ENCODE measurements around the gene CAP2.

CAP2 gene

DNA sequence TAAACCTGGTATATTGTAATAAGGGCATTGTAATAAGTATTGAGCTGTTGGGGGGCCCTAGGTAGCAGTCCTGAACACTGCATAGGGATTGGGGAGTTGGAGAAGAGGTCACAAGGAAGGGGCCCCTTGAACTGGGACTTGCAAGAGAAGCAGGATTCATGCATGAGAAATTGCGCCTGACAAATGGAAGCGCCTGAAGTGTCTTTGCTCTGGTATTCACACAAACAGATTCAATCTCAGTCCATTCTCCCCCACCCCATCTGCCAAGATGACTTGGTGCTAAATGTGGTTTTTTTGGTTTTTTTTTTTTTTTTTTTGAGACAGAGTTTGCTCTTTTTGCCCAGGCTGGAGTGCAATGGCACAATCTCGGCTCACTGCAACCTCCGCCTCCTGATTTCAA, 87.1 kb downstream of the CAP2 start:
- Histone ChIP-seq H3K36me3 (ENCODE audit: control insufficient read depth in 5 of 5, insufficient read depth in 5 of 5, low read length in 5 of 5) (peaks cover 0 to 7% (median 0%) of the 10 kb centered on the region in 5 donors), H3K27ac (ENCODE audit: low read depth, low read length) (no peak overlapping the region), H3K9ac (ENCODE audit: low read length in 5 of 5) (no peak overlapping the region), H3K9me3 (ENCODE audit: control insufficient read depth in 5 of 5, low read length in 5 of 5) (no peaks in the 10 kb centered on the region), H3K4me3 (ENCODE audit: low read depth in 1 of 5, low read length in 5 of 5) (no peak overlapping the region), H3K4me1 (ENCODE audit: control insufficient read depth in 5 of 5, insufficient read depth in 5 of 5, low read length in 5 of 5) (no peaks in the 10 kb centered on the region), H3K27me3 (ENCODE audit: control insufficient read depth in 5 of 5, insufficient read depth in 4 of 5, low read length in 5 of 5) (no peaks in the 10 kb centered on the region)

DNA sequence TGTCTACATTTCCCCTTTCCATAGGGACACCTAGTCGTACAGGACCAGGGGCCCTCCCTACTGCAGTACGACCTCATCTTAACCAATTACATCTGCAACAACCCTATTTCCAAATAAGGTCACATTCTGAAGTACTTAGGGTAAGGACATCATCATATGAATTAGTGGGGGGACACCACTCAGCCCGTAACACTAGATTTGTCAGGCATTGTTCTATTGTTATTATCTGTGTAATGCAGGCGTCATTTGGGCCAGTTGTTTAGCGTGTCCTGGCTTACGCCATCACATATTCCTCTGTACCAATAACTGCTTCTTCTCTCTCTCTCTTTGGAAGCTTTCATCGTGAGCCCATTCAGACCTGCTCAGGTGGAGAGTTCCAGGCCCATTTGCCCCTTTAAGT, 89.3 kb downstream of the CAP2 start:
- Histone ChIP-seq H3K36me3 (ENCODE audit: control insufficient read depth in 5 of 5, insufficient read depth in 5 of 5, low read length in 5 of 5) (peaks cover 0 to 7% (median 4%) of the 10 kb centered on the region in 5 donors), H3K27me3 (ENCODE audit: control insufficient read depth in 5 of 5, insufficient read depth in 4 of 5, low read length in 5 of 5) (no peaks in the 10 kb centered on the region), H3K9me3 (ENCODE audit: control insufficient read depth in 5 of 5, low read length in 5 of 5) (no peaks in the 10 kb centered on the region), H3K4me1 (ENCODE audit: control insufficient read depth in 5 of 5, insufficient read depth in 5 of 5, low read length in 5 of 5) (no peaks in the 10 kb centered on the region), H3K4me3 (ENCODE audit: low read depth in 1 of 5, low read length in 5 of 5) (no peak overlapping the region), H3K9ac (ENCODE audit: low read length in 5 of 5) (no peak overlapping the region), H3K27ac (ENCODE audit: low read depth, low read length) (no peak overlapping the region)

GRCh38 chr6:17483391-17484016, 90.1 kb downstream of the CAP2 start:
- Histone ChIP-seq H3K27ac (ENCODE audit: low read depth, low read length) (no peak overlapping the region), H3K4me3 (ENCODE audit: low read depth in 1 of 5, low read length in 5 of 5) (no peak overlapping the region), H3K4me1 (ENCODE audit: control insufficient read depth in 5 of 5, insufficient read depth in 5 of 5, low read length in 5 of 5) (no peaks in the 10 kb centered on the region), H3K9me3 (ENCODE audit: control insufficient read depth in 5 of 5, low read length in 5 of 5) (no peaks in the 10 kb centered on the region), H3K27me3 (ENCODE audit: control insufficient read depth in 5 of 5, insufficient read depth in 4 of 5, low read length in 5 of 5) (no peaks in the 10 kb centered on the region), H3K36me3 (ENCODE audit: control insufficient read depth in 5 of 5, insufficient read depth in 5 of 5, low read length in 5 of 5) (peaks cover 0 to 7% (median 4%) of the 10 kb centered on the region in 5 donors), H3K9ac (ENCODE audit: low read length in 5 of 5) (no peak overlapping the region)

- H3K9me3 ChIP-seq (ENCODE audit: control insufficient read depth in 5 of 5, low read length in 5 of 5) = no peaks in the 10 kb centered on the region
- no peak overlapping the region for H3K4me3 ChIP-seq (ENCODE audit: low read depth in 1 of 5, low read length in 5 of 5)
- H3K9ac ChIP-seq (ENCODE audit: low read length in 5 of 5) = no peak overlapping the region
- H3K27ac ChIP-seq (ENCODE audit: low read depth, low read length) = no peak overlapping the region
- no peaks in the 10 kb centered on the region for H3K27me3 ChIP-seq (ENCODE audit: control insufficient read depth in 5 of 5, insufficient read depth in 4 of 5, low read length in 5 of 5)
- no peaks in the 10 kb centered on the region for H3K4me1 ChIP-seq (ENCODE audit: control insufficient read depth in 5 of 5, insufficient read depth in 5 of 5, low read length in 5 of 5)
- peaks cover 0 to 5% (median 2%) of the 10 kb centered on the region in 5 donors for H3K36me3 ChIP-seq (ENCODE audit: control insufficient read depth in 5 of 5, insufficient read depth in 5 of 5, low read length in 5 of 5)
Observed at GRCh38 chr6:17484201-17484849, 90.9 kb downstream of the CAP2 start.

- Histone ChIP-seq H3K27me3 (ENCODE audit: control insufficient read depth in 5 of 5, insufficient read depth in 4 of 5, low read length in 5 of 5) (no peaks in the 10 kb centered on the region), H3K4me3 (ENCODE audit: low read depth in 1 of 5, low read length in 5 of 5) (no peak overlapping the region), H3K27ac (ENCODE audit: low read depth, low read length) (no peak overlapping the region), H3K4me1 (ENCODE audit: control insufficient read depth in 5 of 5, insufficient read depth in 5 of 5, low read length in 5 of 5) (no peaks in the 10 kb centered on the region), H3K9me3 (ENCODE audit: control insufficient read depth in 5 of 5, low read length in 5 of 5) (no peaks in the 10 kb centered on the region), H3K9ac (ENCODE audit: low read length in 5 of 5) (no peak overlapping the region), H3K36me3 (ENCODE audit: control insufficient read depth in 5 of 5, insufficient read depth in 5 of 5, low read length in 5 of 5) (peaks cover 0 to 5% (median 2%) of the 10 kb centered on the region in 5 donors)
Observed at GRCh38 chr6:17485181-17485580, 91.8 kb downstream of the CAP2 start.

- no peak overlapping the region for H3K9ac ChIP-seq (ENCODE audit: low read length in 5 of 5)
- no peaks in the 10 kb centered on the region for H3K27me3 ChIP-seq (ENCODE audit: control insufficient read depth in 5 of 5, insufficient read depth in 4 of 5, low read length in 5 of 5)
- H3K9me3 ChIP-seq (ENCODE audit: control insufficient read depth in 5 of 5, low read length in 5 of 5) = no peaks in the 10 kb centered on the region
- no peak overlapping the region for H3K27ac ChIP-seq (ENCODE audit: low read depth, low read length)
- no peak overlapping the region for H3K4me3 ChIP-seq (ENCODE audit: low read depth in 1 of 5, low read length in 5 of 5)
- peaks cover 0 to 5% (median 2%) of the 10 kb centered on the region in 5 donors for H3K36me3 ChIP-seq (ENCODE audit: control insufficient read depth in 5 of 5, insufficient read depth in 5 of 5, low read length in 5 of 5)
- H3K4me1 ChIP-seq (ENCODE audit: control insufficient read depth in 5 of 5, insufficient read depth in 5 of 5, low read length in 5 of 5) = peaks cover 0 to 5% (median 5%) of the 10 kb centered on the region in 5 donors
Observed at GRCh38 chr6:17485946-17486345, 92.6 kb downstream of the CAP2 start.

GRCh38 chr6:17486680-17487079, 93.3 kb downstream of the CAP2 start:
- Histone ChIP-seq H3K4me1 (ENCODE audit: control insufficient read depth in 5 of 5, insufficient read depth in 5 of 5, low read length in 5 of 5) (peaks cover 0 to 12% (median 12%) of the 10 kb centered on the region in 5 donors), H3K27me3 (ENCODE audit: control insufficient read depth in 5 of 5, insufficient read depth in 4 of 5, low read length in 5 of 5) (no peaks in the 10 kb centered on the region), H3K36me3 (ENCODE audit: control insufficient read depth in 5 of 5, insufficient read depth in 5 of 5, low read length in 5 of 5) (peaks cover 0 to 5% (median 2%) of the 10 kb centered on the region in 5 donors), H3K27ac (ENCODE audit: low read depth, low read length) (no peak overlapping the region), H3K9ac (ENCODE audit: low read length in 5 of 5) (no peak overlapping the region), H3K4me3 (ENCODE audit: low read depth in 1 of 5, low read length in 5 of 5) (no peak overlapping the region), H3K9me3 (ENCODE audit: control insufficient read depth in 5 of 5, low read length in 5 of 5) (no peaks in the 10 kb centered on the region)

DNA sequence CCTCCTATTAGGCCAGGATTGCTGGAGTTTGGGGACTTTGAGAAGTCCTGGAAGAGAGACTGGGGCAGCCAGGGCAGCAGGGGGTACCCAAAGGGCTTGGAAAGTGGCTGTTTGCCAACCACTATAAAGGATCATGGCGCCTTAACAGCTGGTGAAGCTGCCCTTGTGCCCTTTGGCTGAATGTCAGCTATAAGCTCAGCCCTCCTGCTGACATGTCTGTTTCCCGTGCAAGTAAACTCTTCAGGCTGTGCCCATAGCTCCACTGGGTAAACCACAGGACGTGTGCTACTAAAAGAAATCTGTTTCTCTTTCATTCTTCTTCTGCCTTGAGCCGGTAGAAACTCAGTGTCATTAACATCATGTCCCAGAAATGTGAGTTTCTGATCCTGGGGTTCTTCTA, 97.3 kb downstream of the CAP2 start:
- Histone ChIP-seq H3K4me1 (ENCODE audit: control insufficient read depth in 5 of 5, insufficient read depth in 5 of 5, low read length in 5 of 5) (peaks cover 0 to 31% (median 26%) of the 10 kb centered on the region in 5 donors), H3K9ac (ENCODE audit: low read length in 5 of 5) (no peak overlapping the region), H3K4me3 (ENCODE audit: low read depth in 1 of 5, low read length in 5 of 5) (no peak overlapping the region), H3K9me3 (ENCODE audit: control insufficient read depth in 5 of 5, low read length in 5 of 5) (no peaks in the 10 kb centered on the region), H3K27ac (ENCODE audit: low read depth, low read length) (no peak overlapping the region), H3K27me3 (ENCODE audit: control insufficient read depth in 5 of 5, insufficient read depth in 4 of 5, low read length in 5 of 5) (no peaks in the 10 kb centered on the region), H3K36me3 (ENCODE audit: control insufficient read depth in 5 of 5, insufficient read depth in 5 of 5, low read length in 5 of 5) (peaks cover 0 to 5% (median 0%) of the 10 kb centered on the region in 5 donors)

- Histone ChIP-seq H3K9me3 (ENCODE audit: control insufficient read depth in 5 of 5, low read length in 5 of 5) (no peaks in the 10 kb centered on the region), H3K27ac (ENCODE audit: low read depth, low read length) (no peak overlapping the region), H3K27me3 (ENCODE audit: control insufficient read depth in 5 of 5, insufficient read depth in 4 of 5, low read length in 5 of 5) (no peaks in the 10 kb centered on the region), H3K4me3 (ENCODE audit: low read depth in 1 of 5, low read length in 5 of 5) (peak overlapping the region in 1 of 5 donors; percentile 6), H3K4me1 (ENCODE audit: control insufficient read depth in 5 of 5, insufficient read depth in 5 of 5, low read length in 5 of 5) (peaks cover 0 to 31% (median 26%) of the 10 kb centered on the region in 5 donors), H3K9ac (ENCODE audit: low read length in 5 of 5) (no peak overlapping the region), H3K36me3 (ENCODE audit: control insufficient read depth in 5 of 5, insufficient read depth in 5 of 5, low read length in 5 of 5) (peaks cover 0 to 5% (median 0%) of the 10 kb centered on the region in 5 donors)
Observed at GRCh38 chr6:17491416-17492142, 98.2 kb downstream of the CAP2 start.

DNA sequence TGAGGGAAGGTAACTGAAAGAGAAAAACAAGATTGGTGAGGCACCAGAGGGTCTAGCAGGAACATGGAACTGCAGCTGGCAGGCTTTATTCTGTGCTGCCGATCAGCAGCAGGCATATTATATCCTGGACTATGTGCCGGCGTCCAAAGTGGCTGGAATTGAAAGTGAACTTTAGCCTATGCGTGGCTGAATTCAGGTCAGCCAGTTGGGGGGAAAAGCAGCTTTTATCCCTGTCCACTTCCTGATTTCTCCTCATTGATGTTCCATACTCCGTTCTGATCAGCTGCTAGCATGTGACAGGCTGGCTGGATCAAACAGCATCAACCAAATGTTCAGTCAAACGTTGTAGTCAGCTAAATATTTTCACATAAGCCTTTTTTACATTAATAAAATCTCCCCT, 99.0 kb downstream of the CAP2 start:
- Histone ChIP-seq H3K4me1 (ENCODE audit: control insufficient read depth in 5 of 5, insufficient read depth in 5 of 5, low read length in 5 of 5) (peaks cover 0 to 31% (median 26%) of the 10 kb centered on the region in 5 donors), H3K36me3 (ENCODE audit: control insufficient read depth in 5 of 5, insufficient read depth in 5 of 5, low read length in 5 of 5) (no peaks in the 10 kb centered on the region), H3K27me3 (ENCODE audit: control insufficient read depth in 5 of 5, insufficient read depth in 4 of 5, low read length in 5 of 5) (no peaks in the 10 kb centered on the region), H3K4me3 (ENCODE audit: low read depth in 1 of 5, low read length in 5 of 5) (peak overlapping the region in 2 of 5 donors; percentile 6 to 24), H3K27ac (ENCODE audit: low read depth, low read length) (no peak overlapping the region), H3K9me3 (ENCODE audit: control insufficient read depth in 5 of 5, low read length in 5 of 5) (no peaks in the 10 kb centered on the region), H3K9ac (ENCODE audit: low read length in 5 of 5) (peak overlapping the region in 2 of 5 donors; percentile 19 to 23)
